Measurements from ENCODE around the gene CNR1.

The CNR1 gene

DNA sequence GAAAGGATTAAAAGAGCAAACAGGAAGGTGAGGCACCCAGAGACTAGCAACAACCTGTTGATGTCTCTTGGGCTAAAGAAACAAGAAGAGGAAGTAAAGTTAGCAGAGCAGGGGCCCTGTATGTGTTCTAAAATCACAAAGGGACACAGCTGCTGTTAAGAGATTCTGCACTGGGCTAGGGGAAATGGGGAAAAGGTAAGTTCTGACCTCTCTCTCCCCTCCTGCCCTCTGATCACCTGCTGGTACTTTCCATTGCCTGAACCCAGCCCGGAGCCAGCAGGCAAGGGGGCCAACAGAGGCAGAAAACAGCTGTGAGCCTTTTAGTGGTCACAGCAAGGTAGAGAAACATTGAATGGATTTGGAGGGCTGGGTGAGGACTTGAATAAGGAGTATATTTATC lies 13.5 kb upstream of the CNR1 start:
- TF ChIP-seq, protein P1, sequence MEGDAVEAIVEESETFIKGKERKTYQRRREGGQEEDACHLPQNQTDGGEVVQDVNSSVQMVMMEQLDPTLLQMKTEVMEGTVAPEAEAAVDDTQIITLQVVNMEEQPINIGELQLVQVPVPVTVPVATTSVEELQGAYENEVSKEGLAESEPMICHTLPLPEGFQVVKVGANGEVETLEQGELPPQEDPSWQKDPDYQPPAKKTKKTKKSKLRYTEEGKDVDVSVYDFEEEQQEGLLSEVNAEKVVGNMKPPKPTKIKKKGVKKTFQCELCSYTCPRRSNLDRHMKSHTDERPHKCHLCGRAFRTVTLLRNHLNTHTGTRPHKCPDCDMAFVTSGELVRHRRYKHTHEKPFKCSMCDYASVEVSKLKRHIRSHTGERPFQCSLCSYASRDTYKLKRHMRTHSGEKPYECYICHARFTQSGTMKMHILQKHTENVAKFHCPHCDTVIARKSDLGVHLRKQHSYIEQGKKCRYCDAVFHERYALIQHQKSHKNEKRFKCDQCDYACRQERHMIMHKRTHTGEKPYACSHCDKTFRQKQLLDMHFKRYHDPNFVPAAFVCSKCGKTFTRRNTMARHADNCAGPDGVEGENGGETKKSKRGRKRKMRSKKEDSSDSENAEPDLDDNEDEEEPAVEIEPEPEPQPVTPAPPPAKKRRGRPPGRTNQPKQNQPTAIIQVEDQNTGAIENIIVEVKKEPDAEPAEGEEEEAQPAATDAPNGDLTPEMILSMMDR (IDR thresholded peaks at IDR 0.05; ENCODE audit: control insufficient read depth, insufficient read depth, low read depth, low read length, missing control alignments) = no peak
- no peak overlapping the region for H3K4me3 ChIP-seq (ENCODE audit: control insufficient read depth, low read depth, low read length)
- no peak for DNase-seq (ENCODE audit: low read depth)

- no peak for DNase-seq (ENCODE audit: low read depth)
These were observed 11.9 kb upstream of the CNR1 start for GRCh38 chr6:88177961-88178464.

GRCh38 chr6:88174906-88175305 lies 8.8 kb upstream of the CNR1 start:
- no peak for DNase-seq (ENCODE audit: low read depth)
- TF ChIP-seq, protein P1 (IDR thresholded peaks at IDR 0.05; ENCODE audit: control insufficient read depth, insufficient read depth, low read depth, low read length, missing control alignments) = no peak
- no peak overlapping the region for H3K4me3 ChIP-seq (ENCODE audit: control insufficient read depth, low read depth, low read length)

More at GRCh38 chr6:88177961-88178464, 11.9 kb upstream of the CNR1 start:
- TF ChIP-seq, protein P1 (IDR thresholded peaks at IDR 0.05; ENCODE audit: control insufficient read depth, insufficient read depth, low read depth, low read length, missing control alignments) = no peak
- no peak overlapping the region for H3K4me3 ChIP-seq (ENCODE audit: control insufficient read depth, low read depth, low read length)

DNA sequence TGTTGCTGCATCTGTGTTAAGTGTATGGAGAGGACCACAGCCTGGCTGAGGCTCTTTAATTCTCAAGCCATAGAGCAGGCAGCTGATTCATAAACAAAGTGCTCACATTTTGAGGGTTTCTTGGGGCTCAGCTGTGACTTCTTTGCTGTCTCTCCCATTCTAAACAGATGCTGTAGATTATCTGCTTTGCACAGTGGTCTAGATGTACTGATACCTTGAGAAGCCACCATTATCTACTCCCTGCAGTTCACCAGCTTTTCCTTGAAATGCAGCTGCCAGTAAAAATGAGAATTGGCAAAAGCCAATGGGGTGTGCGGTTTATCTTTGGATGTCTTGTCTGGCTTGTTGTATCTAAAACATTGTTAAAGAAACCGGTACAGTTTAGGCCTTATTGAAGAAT lies 5.2 kb upstream of the CNR1 start:
- DNase-seq (ENCODE audit: low read depth) = no peak
- H3K4me3 ChIP-seq (ENCODE audit: control insufficient read depth, low read depth, low read length) = no peak overlapping the region
- TF ChIP-seq, protein P1 (IDR thresholded peaks at IDR 0.05; ENCODE audit: control insufficient read depth, insufficient read depth, low read depth, low read length, missing control alignments) = no peak

DNA sequence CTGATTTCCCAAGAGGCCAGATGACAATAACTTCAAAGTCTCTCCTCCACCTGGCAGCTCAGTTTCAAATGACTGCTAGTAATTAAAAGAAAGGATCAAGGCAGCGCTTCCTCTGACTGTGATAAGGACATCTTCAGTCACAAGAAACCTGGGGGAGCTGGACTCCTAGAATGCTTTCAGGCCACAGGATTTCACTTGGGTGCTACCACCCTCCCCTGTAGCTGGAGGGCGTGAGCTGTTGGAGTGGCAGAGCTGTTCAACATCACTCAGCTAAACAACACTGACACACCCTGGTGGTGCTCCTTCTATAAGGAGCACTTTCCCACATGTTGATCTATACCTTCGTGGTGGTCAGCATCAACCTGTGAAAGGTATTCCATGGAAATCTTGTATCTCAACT lies 2.2 kb upstream of the CNR1 start:
- H3K4me3 ChIP-seq (ENCODE audit: control insufficient read depth, low read depth, low read length) = no peak overlapping the region
- DNase-seq (ENCODE audit: low read depth) = no peak
- TF ChIP-seq, protein P1 (IDR thresholded peaks at IDR 0.05; ENCODE audit: control insufficient read depth, insufficient read depth, low read depth, low read length, missing control alignments) = no peak

GRCh38 chr6:88167352-88167937 lies 1.3 kb upstream of the CNR1 start:
- TF ChIP-seq, protein P1 (IDR thresholded peaks at IDR 0.05; ENCODE audit: control insufficient read depth, insufficient read depth, low read depth, low read length, missing control alignments) = no peak
- H3K4me3 ChIP-seq (ENCODE audit: control insufficient read depth, low read depth, low read length) = no peak overlapping the region
- DNase-seq (ENCODE audit: low read depth) = no peak

Measured in AG09309 (cell line).